GM12864 (cell line): ENCODE results near the gene DNMT3A.

Experiments used
- DNase-seq: peaks from one replicate; pipeline ENCODE4 v3.0.0-alpha.2; 2011; ENCODE audit warnings: low read depth
- H3K4me3 ChIP-seq: 2 replicates; pipeline ENCODE4 v1.5.1; 2011; ENCODE audit warnings: mild to moderate bottlenecking, low read depth, low read length, control low read depth
- CTCF ChIP-seq: IDR thresholded peaks from 2 replicates; pipeline ENCODE4 v1.5.1; 2011; ENCODE audit warnings: low read depth, mild to moderate bottlenecking, moderate library complexity, low read length, control low read depth, inconsistent platforms; ENCODE audit errors: missing control alignments

The DNMT3A gene

GRCh38 chr2:25349397-25349796, 7.7 kb upstream of the DNMT3A start:
- DNase-seq, result no peak
- no peak overlapping the region for H3K4me3 ChIP-seq
- no peak for TF ChIP-seq CTCF

- no peak for TF ChIP-seq CTCF
- DNase-seq, result no peak
- H3K4me3 ChIP-seq, result no peak overlapping the region
Measured at GRCh38 chr2:25347846-25348245, 6.1 kb upstream of the DNMT3A start.

- no peak for DNase-seq
- H3K4me3 ChIP-seq, result no peak overlapping the region
- TF ChIP-seq CTCF, result no peak
Measured at GRCh38 chr2:25347205-25347815, 5.6 kb upstream of the DNMT3A start.

GRCh38 chr2:25343187-25343825, 1.6 kb upstream of the DNMT3A start:
- no peak overlapping the region for H3K4me3 ChIP-seq
- TF ChIP-seq CTCF, result no peak
- DNase-seq, result no peak

- peak; percentile 43 for DNase-seq
- peak overlapping the region; percentile 77 for H3K4me3 ChIP-seq
- TF ChIP-seq CTCF, result peak; percentile 96
Measured at GRCh38 chr2:25342372-25343186, 854 bp upstream of the DNMT3A start.

- DNase-seq, result no peak
- TF ChIP-seq CTCF, result no peak
Measured at GRCh38 chr2:25341011-25341727, 556 bp downstream of the DNMT3A start.

More at GRCh38 chr2:25341011-25341727, 556 bp downstream of the DNMT3A start:
- peak overlapping the region; percentile 77 for H3K4me3 ChIP-seq
